Coronary artery (tissue), 2 donors: ENCODE data around the gene IPPK.

Experiments
- DNase-seq: peaks from one replicate; pipeline ENCODE4 v3.0.0-alpha.2; 2017; ENCODE audit warnings: low spot score
- H3K27ac ChIP-seq, 2 donors: fragments of 200-600 bp; sonication (generic); one replicate each; pipeline ENCODE4 v1.5.1; 2016 to 2019
- H3K4me3 ChIP-seq: fragments of 200-600 bp; sonication (generic); 2 replicates; pipeline ENCODE4 v1.5.1; 2016; ENCODE audit warnings: mild to moderate bottlenecking, moderate library complexity
- TF ChIP-seq, protein P1 (sequence below): fragments of 200-600 bp; sonication (generic); IDR thresholded peaks from one replicate; pipeline ENCODE4 v1.5.1; 2019; ENCODE audit warnings: antibody characterized with exemption

The IPPK gene

GRCh38 chr9:92652461-92652860 lies 17.5 kb downstream of the IPPK start:
- TF ChIP-seq, protein P1, sequence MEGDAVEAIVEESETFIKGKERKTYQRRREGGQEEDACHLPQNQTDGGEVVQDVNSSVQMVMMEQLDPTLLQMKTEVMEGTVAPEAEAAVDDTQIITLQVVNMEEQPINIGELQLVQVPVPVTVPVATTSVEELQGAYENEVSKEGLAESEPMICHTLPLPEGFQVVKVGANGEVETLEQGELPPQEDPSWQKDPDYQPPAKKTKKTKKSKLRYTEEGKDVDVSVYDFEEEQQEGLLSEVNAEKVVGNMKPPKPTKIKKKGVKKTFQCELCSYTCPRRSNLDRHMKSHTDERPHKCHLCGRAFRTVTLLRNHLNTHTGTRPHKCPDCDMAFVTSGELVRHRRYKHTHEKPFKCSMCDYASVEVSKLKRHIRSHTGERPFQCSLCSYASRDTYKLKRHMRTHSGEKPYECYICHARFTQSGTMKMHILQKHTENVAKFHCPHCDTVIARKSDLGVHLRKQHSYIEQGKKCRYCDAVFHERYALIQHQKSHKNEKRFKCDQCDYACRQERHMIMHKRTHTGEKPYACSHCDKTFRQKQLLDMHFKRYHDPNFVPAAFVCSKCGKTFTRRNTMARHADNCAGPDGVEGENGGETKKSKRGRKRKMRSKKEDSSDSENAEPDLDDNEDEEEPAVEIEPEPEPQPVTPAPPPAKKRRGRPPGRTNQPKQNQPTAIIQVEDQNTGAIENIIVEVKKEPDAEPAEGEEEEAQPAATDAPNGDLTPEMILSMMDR, result no peak
- no peak for DNase-seq
- H3K27ac ChIP-seq, result no peak overlapping the region
- H3K4me3 ChIP-seq, result no peak overlapping the region

- peak overlapping the region in 1 of 2 donors; percentile 35 for H3K27ac ChIP-seq
- no peak overlapping the region for H3K4me3 ChIP-seq
- peak; percentile 73 for DNase-seq
- TF ChIP-seq, protein P1, result no peak
Measured at GRCh38 chr9:92650839-92651621, 18.9 kb downstream of the IPPK start.

DNA sequence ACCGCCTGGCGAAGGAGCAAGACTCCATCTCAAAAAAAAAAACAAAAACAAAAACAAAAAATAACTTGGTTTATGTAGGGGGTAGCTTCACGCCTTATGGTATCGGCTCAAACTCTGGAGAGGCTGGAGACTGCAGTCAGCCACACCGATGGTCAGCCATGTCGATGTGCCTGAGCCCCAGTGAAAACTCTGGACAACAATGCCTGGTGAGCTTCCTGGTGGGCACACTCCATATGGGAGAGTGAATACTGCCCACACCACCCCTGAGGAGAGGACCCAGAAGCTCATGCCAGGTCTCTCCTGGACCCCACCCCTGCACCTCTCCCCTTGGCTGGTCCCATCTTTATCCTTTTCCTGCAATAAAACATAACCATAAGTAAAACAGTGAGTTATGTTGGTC lies 19.6 kb downstream of the IPPK start:
- Histone ChIP-seq H3K27ac (peak overlapping the region in 1 of 2 donors; percentile 26), H3K4me3 (no peak overlapping the region)
- DNase-seq, result no peak
- TF ChIP-seq, protein P1, result no peak

DNA sequence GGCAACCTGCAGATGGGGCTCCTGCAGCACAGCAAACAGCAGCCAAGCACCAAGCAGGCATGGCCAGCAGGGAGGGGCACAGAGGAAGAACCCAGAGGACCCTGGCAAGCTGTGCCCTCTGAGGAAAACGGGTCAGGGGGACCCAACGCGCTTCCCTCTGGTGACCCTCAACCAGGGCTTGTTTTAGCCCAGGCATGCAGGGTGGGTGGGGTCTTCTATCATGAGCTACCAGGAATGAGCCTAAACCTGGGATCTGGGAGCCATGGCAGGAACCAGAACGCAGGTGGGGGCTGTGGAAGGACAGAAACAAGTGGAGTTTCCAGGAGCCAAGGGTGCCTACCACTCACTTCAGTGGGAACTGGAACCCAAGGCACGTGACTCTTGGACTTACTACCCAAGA lies 20.9 kb downstream of the IPPK start:
- TF ChIP-seq, protein P1, result no peak
- peak; percentile 54 for DNase-seq
- no peak overlapping the region for H3K4me3 ChIP-seq
- H3K27ac ChIP-seq, result no peak overlapping the region

DNA sequence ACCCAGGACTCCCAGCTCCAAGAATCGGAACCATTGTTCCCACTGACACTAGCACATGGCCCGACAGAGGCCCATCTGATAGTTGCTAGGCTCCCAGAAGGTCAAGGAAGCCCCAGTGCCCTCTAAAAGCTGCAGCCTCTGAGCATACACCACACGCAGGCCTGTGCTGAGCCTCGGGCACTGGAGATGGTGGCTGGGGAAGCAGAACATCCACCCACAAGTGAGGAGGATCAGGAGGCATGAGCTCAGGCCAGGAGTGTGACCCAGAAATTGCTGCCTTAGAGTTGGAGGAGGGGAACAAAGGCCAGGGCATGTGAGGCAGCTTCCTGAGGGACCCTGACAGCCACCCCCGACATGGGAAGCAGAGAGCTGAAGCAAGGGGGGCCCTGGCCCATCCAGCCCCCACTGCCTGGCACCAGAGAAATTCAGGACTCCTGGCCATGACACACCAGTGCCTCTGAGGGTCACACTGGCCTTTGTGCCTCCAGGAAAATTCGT lies 21.4 kb downstream of the IPPK start:
- peak; percentile 60 for DNase-seq
- no peak overlapping the region for H3K4me3 ChIP-seq
- TF ChIP-seq, protein P1, result no peak
- no peak overlapping the region for H3K27ac ChIP-seq

- DNase-seq, result peak; percentile 49
- Histone ChIP-seq H3K4me3 (no peak overlapping the region), H3K27ac (no peak overlapping the region)
- TF ChIP-seq, protein P1, result no peak
Measured at GRCh38 chr9:92647671-92648473, 22.1 kb downstream of the IPPK start.
